IgD-negative memory B cell (primary cell): Measurements from ENCODE around the gene PLEKHA7. TPM values are rescaled to one million over a fixed set of nuclear protein-coding genes. Genes with fewer than 3 reads are reported as not detected.

Source experiments
- H3K27ac Mint-ChIP-seq, 3 donors: one replicate each; pipeline ENCODE4 v1.8.0; 2020 to 2022; ENCODE audit warnings: mild to moderate bottlenecking in 3 of 3, mixed read lengths in 3 of 3, moderate library complexity in 1 of 3
- H3K27me3 Mint-ChIP-seq: one replicate; pipeline ENCODE4 v1.8.0; 2021; ENCODE audit warnings: mixed read lengths
- H3K36me3 Mint-ChIP-seq: one replicate; pipeline ENCODE4 v1.8.0; 2020; ENCODE audit warnings: mild to moderate bottlenecking, mixed read lengths
- H3K4me1 Mint-ChIP-seq, 3 donors: one replicate each; pipeline ENCODE4 v1.8.0; 2020 to 2022; ENCODE audit warnings: mixed read lengths in 3 of 3, mild to moderate bottlenecking in 1 of 3
- H3K4me3 Mint-ChIP-seq, 4 donors: one replicate each; pipeline ENCODE4 v1.8.0; 2020 to 2022; ENCODE audit warnings: mild to moderate bottlenecking in 4 of 4, mixed read lengths in 4 of 4, moderate library complexity in 3 of 4
- H3K9me3 Mint-ChIP-seq, 3 donors: one replicate each; pipeline ENCODE4 v1.8.0; 2020 to 2021; ENCODE audit warnings: mixed read lengths in 3 of 3, mild to moderate bottlenecking in 1 of 3
- polyA plus RNA-seq: library from polyadenylated mRNA; unstranded; fragments of 300-500 nt; fragmentation: Illumina TruSeq; gene quantifications from one replicate; pipeline ENCODE4 v1.2.3, GENCODE V29; 2021

The PLEKHA7 gene
- polyA plus RNA-seq, 1 donor from 2014 or later = 0.15 TPM

- no peaks in the 10 kb centered on the region for H3K9me3 Mint-ChIP-seq
- H3K27ac Mint-ChIP-seq = no peak overlapping the region
These were observed 232.0 kb downstream of the PLEKHA7 start for GRCh38 chr11:16781936-16782919.

GRCh38 chr11:16780698-16781550 is 233.3 kb downstream of the PLEKHA7 start:
- peaks cover 0 to 5% (median 0%) of the 10 kb centered on the region in 3 donors for H3K4me1 Mint-ChIP-seq
- peak overlapping the region in 1 of 3 donors; percentile 50 for H3K27ac Mint-ChIP-seq
- no peaks in the 10 kb centered on the region for H3K9me3 Mint-ChIP-seq

More at GRCh38 chr11:16781936-16782919, 232.0 kb downstream of the PLEKHA7 start:
- H3K4me3 Mint-ChIP-seq = no peak overlapping the region
- no peaks in the 10 kb centered on the region for H3K27me3 Mint-ChIP-seq
- peaks cover 0 to 5% (median 0%) of the 10 kb centered on the region in 3 donors for H3K4me1 Mint-ChIP-seq
- H3K36me3 Mint-ChIP-seq = peaks cover 2% of the 10 kb centered on the region

GRCh38 chr11:16780146-16780545 is 234.1 kb downstream of the PLEKHA7 start:
- Mint-ChIP-seq H3K9me3 (no peaks in the 10 kb centered on the region), H3K4me1 (peaks cover 0 to 2% (median 0%) of the 10 kb centered on the region in 3 donors), H3K27ac (no peak overlapping the region), H3K36me3 (no peaks in the 10 kb centered on the region), H3K27me3 (no peaks in the 10 kb centered on the region), H3K4me3 (no peak overlapping the region)

More at GRCh38 chr11:16780698-16781550, 233.3 kb downstream of the PLEKHA7 start:
- Mint-ChIP-seq H3K27me3 (no peaks in the 10 kb centered on the region), H3K36me3 (peaks cover 2% of the 10 kb centered on the region), H3K4me3 (no peak overlapping the region)

GRCh38 chr11:16779436-16779835 is 234.8 kb downstream of the PLEKHA7 start:
- H3K4me3 Mint-ChIP-seq = no peak overlapping the region
- no peaks in the 10 kb centered on the region for H3K36me3 Mint-ChIP-seq
- no peaks in the 10 kb centered on the region for H3K27me3 Mint-ChIP-seq
- H3K9me3 Mint-ChIP-seq = no peaks in the 10 kb centered on the region
- no peak overlapping the region for H3K27ac Mint-ChIP-seq
- H3K4me1 Mint-ChIP-seq = peaks cover 0 to 2% (median 0%) of the 10 kb centered on the region in 3 donors

- no peaks in the 10 kb centered on the region for H3K9me3 Mint-ChIP-seq
- H3K4me1 Mint-ChIP-seq = peaks cover 0 to 2% (median 0%) of the 10 kb centered on the region in 3 donors
- no peak overlapping the region for H3K27ac Mint-ChIP-seq
- H3K36me3 Mint-ChIP-seq = no peaks in the 10 kb centered on the region
- no peaks in the 10 kb centered on the region for H3K27me3 Mint-ChIP-seq
- no peak overlapping the region for H3K4me3 Mint-ChIP-seq
These were observed 235.3 kb downstream of the PLEKHA7 start for GRCh38 chr11:16778876-16779275.

- H3K9me3 Mint-ChIP-seq = no peaks in the 10 kb centered on the region
- peaks cover 0 to 2% (median 0%) of the 10 kb centered on the region in 3 donors for H3K4me1 Mint-ChIP-seq
- no peaks in the 10 kb centered on the region for H3K27me3 Mint-ChIP-seq
- H3K4me3 Mint-ChIP-seq = no peak overlapping the region
- H3K27ac Mint-ChIP-seq = no peak overlapping the region
- H3K36me3 Mint-ChIP-seq = no peaks in the 10 kb centered on the region
These were observed 235.9 kb downstream of the PLEKHA7 start for GRCh38 chr11:16778286-16778685.

GRCh38 chr11:16777613-16777975 is 236.6 kb downstream of the PLEKHA7 start:
- H3K27me3 Mint-ChIP-seq = no peaks in the 10 kb centered on the region
- peaks cover 0 to 2% (median 0%) of the 10 kb centered on the region in 3 donors for H3K4me1 Mint-ChIP-seq

GRCh38 chr11:16776711-16777612 is 237.3 kb downstream of the PLEKHA7 start:
- H3K27ac Mint-ChIP-seq = no peak overlapping the region
- H3K27me3 Mint-ChIP-seq = peaks cover 5% of the 10 kb centered on the region
- peaks cover 0 to 2% (median 0%) of the 10 kb centered on the region in 3 donors for H3K4me1 Mint-ChIP-seq
- H3K9me3 Mint-ChIP-seq = no peaks in the 10 kb centered on the region
- no peak overlapping the region for H3K4me3 Mint-ChIP-seq
- H3K36me3 Mint-ChIP-seq = no peaks in the 10 kb centered on the region

More at GRCh38 chr11:16777613-16777975, 236.6 kb downstream of the PLEKHA7 start:
- H3K9me3 Mint-ChIP-seq = no peaks in the 10 kb centered on the region
- no peak overlapping the region for H3K4me3 Mint-ChIP-seq
- H3K27ac Mint-ChIP-seq = no peak overlapping the region
- H3K36me3 Mint-ChIP-seq = no peaks in the 10 kb centered on the region

GRCh38 chr11:16775614-16776283 is 238.5 kb downstream of the PLEKHA7 start:
- no peak overlapping the region for H3K27ac Mint-ChIP-seq
- peaks cover 0 to 2% (median 0%) of the 10 kb centered on the region in 3 donors for H3K4me1 Mint-ChIP-seq
- H3K9me3 Mint-ChIP-seq = no peaks in the 10 kb centered on the region
- no peaks in the 10 kb centered on the region for H3K36me3 Mint-ChIP-seq
- no peak overlapping the region for H3K4me3 Mint-ChIP-seq
- peaks cover 5% of the 10 kb centered on the region for H3K27me3 Mint-ChIP-seq

- no peaks in the 10 kb centered on the region for H3K36me3 Mint-ChIP-seq
- H3K4me1 Mint-ChIP-seq = peaks cover 0 to 2% (median 0%) of the 10 kb centered on the region in 3 donors
- H3K4me3 Mint-ChIP-seq = no peak overlapping the region
- H3K27me3 Mint-ChIP-seq = peaks cover 5% of the 10 kb centered on the region
- no peak overlapping the region for H3K27ac Mint-ChIP-seq
- no peaks in the 10 kb centered on the region for H3K9me3 Mint-ChIP-seq
These were observed 239.1 kb downstream of the PLEKHA7 start for GRCh38 chr11:16774936-16775613.

GRCh38 chr11:16773981-16774935 is 240.0 kb downstream of the PLEKHA7 start:
- H3K9me3 Mint-ChIP-seq = no peaks in the 10 kb centered on the region
- peaks cover 0 to 2% (median 0%) of the 10 kb centered on the region in 3 donors for H3K4me1 Mint-ChIP-seq
- no peaks in the 10 kb centered on the region for H3K36me3 Mint-ChIP-seq
- no peak overlapping the region for H3K27ac Mint-ChIP-seq
- H3K4me3 Mint-ChIP-seq = no peak overlapping the region
- peaks cover 5% of the 10 kb centered on the region for H3K27me3 Mint-ChIP-seq

GRCh38 chr11:16772141-16772512 is 242.1 kb downstream of the PLEKHA7 start:
- Mint-ChIP-seq H3K27ac (no peak overlapping the region), H3K4me1 (no peaks in the 10 kb centered on the region), H3K4me3 (no peak overlapping the region), H3K36me3 (no peaks in the 10 kb centered on the region), H3K9me3 (no peaks in the 10 kb centered on the region), H3K27me3 (peaks cover 5% of the 10 kb centered on the region)
